K562 (cell line): Measurements from ENCODE around the gene SLC2A10. TPM values are rescaled to one million over a fixed set of nuclear protein-coding genes. Genes with fewer than 3 reads are reported as not detected.

ENCODE experiments used
- ATAC-seq: fragments of 200-7000 bp; cut with Tn5 transposase; 3 replicates; pipeline ENCODE4 v1.9.1; 2020; ENCODE audit warnings: moderate library complexity
- BruUV-seq: library from RNA; stranded (reverse); fragments of 400-500 nt; replicated peaks from 2 replicates; lab custom pipeline; 2021; lab: Mats Ljungman, UMichigan
- CTCF ChIA-PET: fragments of 300-600 bp; formaldehyde crosslinking; extraction: SDS; loops from one replicate; lab custom pipeline; 2021; ENCODE audit warnings: low intra/inter-chr PET ratio; lab: Yijun Ruan, JAX
- POLR2A ChIA-PET: fragments of 300-600, 350-650 bp; sonication (Branson Sonifier 250); formaldehyde crosslinking; extraction: SDS; loops from one replicate; lab custom pipeline; 2021; ENCODE audit warnings: antibody characterized with exemption, inconsistent platforms; lab: Yijun Ruan, JAX
- DNase-seq, 4 experiments: peaks; one replicate each; pipeline versions ENCODE4 v3.0.0 to v3.0.0-alpha.2; 2011 to 2018; ENCODE audit warnings: low spot score in 3 of 4, mixed read lengths in 3 of 4; ENCODE audit errors: extremely low read depth in 1 of 4
- FAIRE-seq: peaks from 2 replicates; lab custom pipeline; 2011; peaks lifted over from hg19 to GRCh38; lab: Jason Lieb, UNC
- H2AFZ ChIP-seq: 2 replicates; pipeline ENCODE4 v1.6.0; 2011; ENCODE audit warnings: low read depth, low read length, control low read depth, inconsistent platforms
- H3K27ac ChIP-seq: fragments of 200-600 bp; 3 replicates; pipeline ENCODE4 v1.8.0; 2011; ENCODE audit warnings: low read depth, mild to moderate bottlenecking, control low read depth, inconsistent platforms, low read length, moderate library complexity, mixed read lengths; ENCODE audit errors: extremely low read depth
- H3K27me3 ChIP-seq, 2 experiments: fragments of 300-600 bp in 1 of 2; 2 replicates in 1 of 2; 3 replicates in 1 of 2; pipeline versions ENCODE4 v1.6.0 to v1.8.0; 2011; ENCODE audit warnings: inconsistent platforms in 2 of 2, low read length in 2 of 2, mild to moderate bottlenecking in 1 of 2, mixed read lengths in 1 of 2, moderate library complexity in 1 of 2; ENCODE audit not compliant: control insufficient read depth in 2 of 2, insufficient read depth in 2 of 2
- H3K36me3 ChIP-seq: fragments of 300-600 bp; 3 replicates; pipeline ENCODE4 v1.8.0; 2011; ENCODE audit warnings: mild to moderate bottlenecking, low read length, inconsistent platforms; ENCODE audit not compliant: control insufficient read depth, insufficient read depth
- H3K4me1 ChIP-seq, 2 experiments: fragments of 200-600 bp in 1 of 2; replicated peaks in 1 of 2; 2 replicates in 1 of 2; 3 replicates in 1 of 2; pipeline versions ENCODE4 v1.5.1 to v1.8.0; 2011; ENCODE audit warnings: inconsistent platforms in 2 of 2, low read length in 2 of 2, mild to moderate bottlenecking in 1 of 2, mixed read lengths in 1 of 2, moderate library complexity in 1 of 2; ENCODE audit not compliant: control insufficient read depth in 2 of 2, insufficient read depth in 2 of 2
- H3K4me2 ChIP-seq: 2 replicates; pipeline ENCODE4 v1.6.1; 2011; ENCODE audit warnings: low read length, control low read depth, inconsistent platforms, mixed read lengths; ENCODE audit not compliant: insufficient read depth
- H3K4me3 ChIP-seq: fragments of 200-600 bp; sonication (generic), shearing (Covaris generic); 2 replicates; pipeline ENCODE4 v1.5.1; 2016; ENCODE audit warnings: control low read depth, inconsistent platforms
- H3K79me2 ChIP-seq: fragments of 200-600 bp; 3 replicates; pipeline ENCODE4 v1.8.0; 2011; ENCODE audit warnings: low read length, inconsistent platforms; ENCODE audit not compliant: control insufficient read depth, insufficient read depth
- H3K9ac ChIP-seq, 2 experiments: 2 replicates each; pipeline versions ENCODE4 v1.6.0 to v1.6.1; 2011; ENCODE audit warnings: low read depth in 2 of 2, low read length in 2 of 2, control low read depth in 1 of 2, inconsistent platforms in 1 of 2, mild to moderate bottlenecking in 1 of 2, mixed read lengths in 1 of 2; ENCODE audit not compliant: insufficient read depth in 1 of 2
- H3K9me1 ChIP-seq: one replicate; pipeline ENCODE4 v1.6.0; 2011; ENCODE audit warnings: inconsistent platforms, mild to moderate bottlenecking, low read length, moderate library complexity; ENCODE audit not compliant: control insufficient read depth, insufficient read depth
- H3K9me3 ChIP-seq: replicated peaks from 2 replicates; pipeline ENCODE4 v1.5.1; 2011; ENCODE audit warnings: low read depth, low read length, inconsistent platforms; ENCODE audit not compliant: control insufficient read depth, insufficient read depth
- H4K20me1 ChIP-seq: replicated peaks from 2 replicates; pipeline ENCODE4 v1.6.1; 2011; ENCODE audit warnings: low read length, inconsistent platforms, mixed read lengths; ENCODE audit not compliant: control insufficient read depth, insufficient read depth
- DNMT1 ChIP-seq: fragments of 450-650 bp; IDR thresholded peaks from 2 replicates; pipeline ENCODE4 v1.6.1; 2016; ENCODE audit warnings: antibody characterized with exemption, mild to moderate bottlenecking
- ETS1 ChIP-seq: conservative IDR thresholded peaks from 2 replicates; pipeline ENCODE4 v1.6.1; 2011; ENCODE audit warnings: low read depth, mild to moderate bottlenecking, low read length; ENCODE audit not compliant: control insufficient read depth
- GATA2 ChIP-seq: sonication (generic); formaldehyde crosslinking; IDR thresholded peaks from 2 replicates; pipeline ENCODE4 v1.4.0; 2020; ENCODE audit warnings: mild to moderate bottlenecking, missing genetic modification reagents
- GATAD2A ChIP-seq: fragments of 450-650 bp; IDR thresholded peaks from 2 replicates; pipeline ENCODE4 v1.6.1; 2017
- GMEB1 ChIP-seq: fragments of 250-450 bp; sonication (Bioruptor Pico); IDR thresholded peaks from 2 replicates; pipeline ENCODE4 v1.4.0; 2020; ENCODE audit warnings: mild to moderate bottlenecking
- MAX ChIP-seq: sonication (generic); formaldehyde crosslinking; IDR thresholded peaks from 2 replicates; pipeline ENCODE4 v1.9.0; 2022; ENCODE audit warnings: mild to moderate bottlenecking, missing genetic modification reagents
- POLR3G ChIP-seq: IDR thresholded peaks from 2 replicates; pipeline ENCODE4 v1.6.1; 2011; ENCODE audit not compliant: insufficient read length, insufficient replicate concordance; ENCODE audit errors: extremely low read depth
- PYGO2 ChIP-seq: fragments of 450-650 bp; IDR thresholded peaks from 2 replicates; pipeline ENCODE4 v1.6.1; 2016; ENCODE audit warnings: mild to moderate bottlenecking, missing genetic modification characterization, moderate library complexity, missing compliant biosample characterization
- SAP30 ChIP-seq: fragments of 200-600 bp; sonication (generic); IDR thresholded peaks from 2 replicates; pipeline ENCODE4 v1.6.1; 2012; ENCODE audit warnings: borderline replicate concordance, low read depth, mild to moderate bottlenecking, moderate library complexity, low read length, control low read depth, inconsistent platforms; ENCODE audit not compliant: insufficient read depth, poor library complexity, severe bottlenecking
- SIX5 ChIP-seq, 2 experiments: IDR thresholded peaks; 2 replicates each; pipeline ENCODE4 v1.6.1; 2011; ENCODE audit warnings: low read length in 2 of 2, borderline replicate concordance in 1 of 2, low read depth in 1 of 2, mild to moderate bottlenecking in 1 of 2, moderate library complexity in 1 of 2; ENCODE audit not compliant: insufficient read depth in 1 of 2
- SMAD3 ChIP-seq: fragments of 450-650 bp; formaldehyde crosslinking; conservative IDR thresholded peaks from 2 replicates; pipeline ENCODE4 v1.4.0; 2020; ENCODE audit warnings: mild to moderate bottlenecking
- SOX6 ChIP-seq: fragments of 450-650 bp; IDR thresholded peaks from 2 replicates; pipeline ENCODE4 v1.6.1; 2014; ENCODE audit warnings: mild to moderate bottlenecking
- XRCC3 ChIP-seq: fragments of 450-650 bp; IDR thresholded peaks from 2 replicates; pipeline ENCODE4 v1.6.1; 2017; ENCODE audit warnings: mild to moderate bottlenecking, moderate library complexity
- ZNF274 ChIP-seq: IDR thresholded peaks from 2 replicates; pipeline ENCODE4 v1.6.1; 2011; ENCODE audit warnings: low read depth, mild to moderate bottlenecking, low read length, moderate library complexity, borderline replicate concordance
- ZNF778 ChIP-seq: fragments of 450-650 bp; formaldehyde crosslinking; IDR thresholded peaks from 2 replicates; pipeline ENCODE4 v1.4.0; 2020; ENCODE audit warnings: mild to moderate bottlenecking, moderate library complexity
- WGBS: fragments of 100-300 bp; shearing (Covaris generic); methylation state at CpG from one replicate; pipeline ENCODE4 v1.1.6; 2016; ENCODE audit warnings: low coverage, mixed read lengths; ENCODE audit not compliant: insufficient coverage; ENCODE audit errors: missing lambda C conversion rate; 5-methylcytosine and 5-hydroxymethylcytosine counted together
- in situ Hi-C: fragments of 300-500 bp; cut with MboI; formaldehyde crosslinking; loops from 4 replicates; pipeline ENCODE4 v1.15.0; 2018; ENCODE audit warnings: inconsistent platforms, mixed read lengths
- intact Hi-C: fragments of 100-400 bp; cut with micrococcal nuclease; formaldehyde crosslinking; loops from 2 replicates; pipeline ENCODE4 v1.14.2; 2022
- polyA plus RNA-seq, 8 experiments: library from polyadenylated mRNA; depleted of rRNA in 4 of 8; stranded (reverse) in 5 of 8; unstranded in 3 of 8; fragments of >200 nt; fragmentation: Nextera tagmentation in 2 of 8; fragmentation: Illumina TruSeq in 1 of 8; extraction: Ambion mirVana in 2 of 8; extraction: Trizol in 1 of 8; gene quantifications; 2 replicates each; pipeline versions ENCODE4 v1.2.1 to v1.2.3, GENCODE V29; 2011 to 2014; ENCODE audit warnings: inconsistent platforms in 1 of 8, missing spikeins in 1 of 8
- total RNA-seq, 7 experiments: library from RNA; depleted of rRNA in 6 of 7; stranded (reverse); fragments of >200 nt in 6 of 7; fragmentation: Illumina TruSeq in 2 of 7; extraction: Trizol in 2 of 7; gene quantifications; 2 replicates each; pipeline versions ENCODE4 v1.2.1 to v1.2.3, GENCODE V29; 2011 to 2021; ENCODE audit warnings: low replicate concordance in 1 of 7
- TF ChIP-seq, protein P1 (sequence below): fragments of 250-450 bp; sonication (Bioruptor Pico); IDR thresholded peaks from 2 replicates; pipeline ENCODE4 v1.8.0; 2022; ENCODE audit warnings: inconsistent platforms

The SLC2A10 gene
- total and polyA plus RNA-seq, 9 of the 15 experiments (the other 6 are each of a cell fraction or from before 2014, with no cell fraction given): 0.01 to 1.8 (median 0.10) TPM

- ChIA-PET POLR2A (no interaction called here), CTCF (interaction anchor here (0.7 to 0.8 kb wide), 3 partner anchors 393 to 1863 kb away, joined by 3 to 4 read pairs (median 3); no protein-coding TSS in a partner anchor)
- no peaks in the 10 kb centered on the region for H3K9me1 ChIP-seq
- H3K4me1 ChIP-seq: peaks cover 0 to 4% of the 10 kb centered on the region in 2 experiments; a peak in 2 of 5 replicates
- H3K79me2 ChIP-seq: no peaks in the 10 kb centered on the region
- peaks cover 6 to 18% of the 10 kb centered on the region in 2 experiments; a peak in 3 of 5 replicates for H3K27me3 ChIP-seq
- in situ Hi-C loops (loop anchor here (10.0 to 25.0 kb wide), 2 partner anchors 397 to 629 kb away; no protein-coding TSS in a partner anchor), intact Hi-C loops (loop anchor here (1.0 kb wide), 1 partner anchor 392 kb away; no protein-coding TSS in a partner anchor)
- 6% methylated on average over 17 of the region's 17 CpGs for WGBS
- H3K36me3 ChIP-seq: no peaks in the 10 kb centered on the region
- no peak overlapping the region for H3K9ac ChIP-seq
- no peaks in the 10 kb centered on the region for H4K20me1 ChIP-seq
- no TSS peak for BruUV-seq
- H2AFZ ChIP-seq: no peak overlapping the region
- FAIRE-seq (peak; percentile 90), ATAC-seq (peak; percentile 84), DNase-seq (peak; percentile 76 to 81 (median 79))
- no peak overlapping the region for H3K4me3 ChIP-seq
- H3K27ac ChIP-seq: no peak overlapping the region
- no peak overlapping the region for H3K4me2 ChIP-seq
- H3K9me3 ChIP-seq: no peaks in the 10 kb centered on the region
- no peak for TF ChIP-seq DNMT1
- TF ChIP-seq GATA2 (CRISPR knock-in tag): no peak
- no peak for TF ChIP-seq SMAD3
- no peak for TF ChIP-seq ETS1
- no peak for TF ChIP-seq SIX5 (IDR thresholded peaks at IDR 0.05; ENCODE audit: borderline replicate concordance in 1 of 2, insufficient read depth in 1 of 2, low read depth in 1 of 2, low read length in 2 of 2)
- no peak for TF ChIP-seq SOX6
- no peak for TF ChIP-seq POLR3G
- no peak for TF ChIP-seq MAX (CRISPR knock-in tag)
- TF ChIP-seq, protein P1, sequence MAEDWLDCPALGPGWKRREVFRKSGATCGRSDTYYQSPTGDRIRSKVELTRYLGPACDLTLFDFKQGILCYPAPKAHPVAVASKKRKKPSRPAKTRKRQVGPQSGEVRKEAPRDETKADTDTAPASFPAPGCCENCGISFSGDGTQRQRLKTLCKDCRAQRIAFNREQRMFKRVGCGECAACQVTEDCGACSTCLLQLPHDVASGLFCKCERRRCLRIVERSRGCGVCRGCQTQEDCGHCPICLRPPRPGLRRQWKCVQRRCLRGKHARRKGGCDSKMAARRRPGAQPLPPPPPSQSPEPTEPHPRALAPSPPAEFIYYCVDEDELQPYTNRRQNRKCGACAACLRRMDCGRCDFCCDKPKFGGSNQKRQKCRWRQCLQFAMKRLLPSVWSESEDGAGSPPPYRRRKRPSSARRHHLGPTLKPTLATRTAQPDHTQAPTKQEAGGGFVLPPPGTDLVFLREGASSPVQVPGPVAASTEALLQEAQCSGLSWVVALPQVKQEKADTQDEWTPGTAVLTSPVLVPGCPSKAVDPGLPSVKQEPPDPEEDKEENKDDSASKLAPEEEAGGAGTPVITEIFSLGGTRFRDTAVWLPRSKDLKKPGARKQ: no peak
- no peak for TF ChIP-seq ZNF274
- no peak for TF ChIP-seq XRCC3
- no peak for TF ChIP-seq SAP30
- no peak for TF ChIP-seq GMEB1
- no peak for TF ChIP-seq ZNF778 (CRISPR knock-in tag)
- TF ChIP-seq GATAD2A: no peak
- TF ChIP-seq PYGO2 (tag): no peak
Measured at GRCh38 chr20:46757754-46758678, 48.6 kb downstream of the SLC2A10 start.
